OCI-LY3 (cell line): Measurements from ENCODE around the gene USP31.

Experiments used
- EZH2phosphoT487 ChIP-seq: fragments of 200-600 bp; shearing (Covaris generic); IDR thresholded peaks from 2 replicates; pipeline ENCODE4 v1.6.1; 2018; ENCODE audit warnings: antibody characterized with exemption, mixed run types, low read depth
- TF ChIP-seq, protein P1 (sequence below): fragments of 200-600, 300-600 bp; sonication (generic); IDR thresholded peaks from 2 replicates; pipeline ENCODE4 v1.5.1; 2014; ENCODE audit warnings: antibody characterized with exemption, low read length, low read depth

GRCh38 chr16:23149993-23150364, 727 bp upstream of the USP31 start:
- TF ChIP-seq, protein P1, sequence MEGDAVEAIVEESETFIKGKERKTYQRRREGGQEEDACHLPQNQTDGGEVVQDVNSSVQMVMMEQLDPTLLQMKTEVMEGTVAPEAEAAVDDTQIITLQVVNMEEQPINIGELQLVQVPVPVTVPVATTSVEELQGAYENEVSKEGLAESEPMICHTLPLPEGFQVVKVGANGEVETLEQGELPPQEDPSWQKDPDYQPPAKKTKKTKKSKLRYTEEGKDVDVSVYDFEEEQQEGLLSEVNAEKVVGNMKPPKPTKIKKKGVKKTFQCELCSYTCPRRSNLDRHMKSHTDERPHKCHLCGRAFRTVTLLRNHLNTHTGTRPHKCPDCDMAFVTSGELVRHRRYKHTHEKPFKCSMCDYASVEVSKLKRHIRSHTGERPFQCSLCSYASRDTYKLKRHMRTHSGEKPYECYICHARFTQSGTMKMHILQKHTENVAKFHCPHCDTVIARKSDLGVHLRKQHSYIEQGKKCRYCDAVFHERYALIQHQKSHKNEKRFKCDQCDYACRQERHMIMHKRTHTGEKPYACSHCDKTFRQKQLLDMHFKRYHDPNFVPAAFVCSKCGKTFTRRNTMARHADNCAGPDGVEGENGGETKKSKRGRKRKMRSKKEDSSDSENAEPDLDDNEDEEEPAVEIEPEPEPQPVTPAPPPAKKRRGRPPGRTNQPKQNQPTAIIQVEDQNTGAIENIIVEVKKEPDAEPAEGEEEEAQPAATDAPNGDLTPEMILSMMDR, result no peak
- no peak for TF ChIP-seq EZH2phosphoT487
